Measurements from ENCODE around the gene JAZF1.

Gene JAZF1

DNA sequence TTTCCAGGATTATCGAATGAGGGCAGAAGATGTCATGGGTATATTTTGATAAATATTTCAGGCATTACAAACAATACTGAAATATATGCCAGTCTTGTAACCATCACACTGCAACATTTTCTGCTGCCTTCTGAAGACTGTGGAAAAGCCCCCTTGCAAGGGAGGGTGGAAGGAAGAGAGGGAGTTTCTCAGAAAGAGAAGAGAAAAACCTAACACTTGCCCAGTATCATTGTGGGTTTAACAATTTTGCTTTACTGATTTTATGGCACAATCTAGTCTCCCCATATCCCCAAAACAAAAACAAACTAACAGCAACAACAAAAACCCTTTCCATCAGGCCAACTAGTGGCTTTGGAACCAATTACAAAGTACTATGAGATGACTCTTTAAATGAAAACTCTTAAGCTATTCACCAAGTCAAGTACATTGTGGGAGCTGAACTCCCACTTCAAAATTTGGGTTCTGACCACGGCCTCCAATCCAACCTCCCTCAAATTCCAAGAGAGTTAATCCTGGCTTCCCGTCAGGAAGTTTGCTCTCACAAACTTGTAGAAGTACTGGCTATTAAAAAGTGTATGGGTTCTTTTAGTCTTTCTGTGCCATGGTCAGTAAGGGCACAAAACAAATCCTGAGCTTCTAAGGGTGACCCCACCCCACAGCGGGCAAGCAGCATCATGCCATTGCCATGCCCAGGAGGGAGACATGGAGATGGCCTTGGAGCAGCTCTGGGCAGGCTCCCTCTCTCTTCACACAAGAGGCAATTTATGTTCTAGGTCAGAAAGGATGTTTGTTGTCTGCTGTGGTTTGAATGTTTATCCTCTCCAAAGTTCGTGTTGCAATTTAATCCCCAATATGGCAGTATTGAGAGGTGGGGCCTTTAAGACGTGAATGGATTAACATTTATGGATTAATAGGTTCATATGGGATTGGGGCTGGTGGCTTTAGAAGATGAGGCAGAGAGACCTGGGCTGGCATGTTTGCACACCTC, 96.3 kb downstream of the JAZF1 start:
- no peak for ATAC-seq (replicated peaks)
- Mint-ChIP-seq H3K27ac (peak overlapping the region; percentile 38), H3K4me3 (no peak overlapping the region), H3K36me3 (peaks cover 5 to 10% of the 10 kb centered on the region in 2 donors), H3K4me1 (peaks cover 36 to 67% of the 10 kb centered on the region in 2 donors), H3K9me3 (no peaks in the 10 kb centered on the region), H3K27me3 (no peaks in the 10 kb centered on the region)
- no peak for DNase-seq

DNA sequence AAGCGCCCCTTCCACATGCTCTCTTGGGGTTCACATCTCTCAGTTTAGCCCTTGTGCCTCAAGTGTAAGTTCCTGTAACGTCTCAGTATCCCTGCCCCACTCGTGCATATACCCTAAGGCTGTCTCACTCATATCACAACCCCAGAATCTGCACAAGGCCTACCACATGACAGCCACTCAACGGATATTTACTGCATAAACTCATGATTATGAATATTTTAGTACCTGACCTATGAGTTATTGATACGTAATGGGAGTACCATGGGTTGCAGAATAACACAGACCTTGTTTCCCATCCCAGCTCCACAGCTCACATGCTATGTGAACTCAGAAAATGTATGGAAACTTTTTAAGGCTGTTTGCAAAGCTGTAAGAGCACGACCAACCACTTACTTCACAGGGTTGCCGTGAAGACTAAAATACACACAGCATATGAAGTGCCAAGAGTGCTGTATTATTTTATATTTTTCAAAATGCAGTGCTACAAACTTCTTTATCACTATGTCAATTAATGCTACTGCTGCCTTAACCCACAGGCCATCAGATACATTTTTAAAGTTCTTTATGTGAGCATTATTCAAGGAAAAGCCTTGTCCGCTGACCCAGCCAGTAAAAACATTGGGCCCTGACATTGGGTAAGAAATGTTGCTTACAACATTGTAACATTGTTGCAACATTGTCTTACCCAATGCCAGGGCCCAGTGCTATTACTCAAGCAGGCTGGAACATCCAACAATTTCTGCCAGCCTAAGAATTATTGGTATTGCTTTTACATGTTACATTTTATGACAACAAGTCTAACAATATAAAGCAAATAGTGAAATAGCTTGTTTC, 97.2 kb downstream of the JAZF1 start:
- Mint-ChIP-seq H3K4me1 (peaks cover 28 to 61% of the 10 kb centered on the region in 2 donors), H3K4me3 (no peak overlapping the region), H3K27me3 (no peaks in the 10 kb centered on the region), H3K27ac (peak overlapping the region; percentile 38), H3K36me3 (peaks cover 3% of the 10 kb centered on the region in 2 donors), H3K9me3 (no peaks in the 10 kb centered on the region)
- ATAC-seq (replicated peaks) (no peak), DNase-seq (no peak)

DNA sequence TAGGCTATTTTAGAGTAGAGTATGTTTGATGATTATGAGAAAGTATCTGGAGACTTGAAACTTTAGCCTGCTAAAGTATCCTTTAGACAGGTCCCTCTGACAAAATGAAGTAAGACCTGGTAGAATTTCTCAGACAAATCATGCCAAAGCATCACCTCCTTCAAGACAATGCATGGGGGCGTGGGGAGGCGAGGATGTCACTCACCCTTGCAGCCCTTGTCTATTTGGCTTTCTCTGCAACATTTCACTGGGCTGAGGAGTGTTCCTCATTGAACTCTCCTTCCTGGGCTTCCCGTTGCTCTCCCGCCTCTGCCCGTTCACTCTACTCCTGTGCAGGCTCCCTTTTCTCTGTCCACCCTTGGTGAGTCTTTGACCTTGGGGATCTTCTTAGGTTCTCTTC, 98.5 kb downstream of the JAZF1 start:
- Mint-ChIP-seq H3K9me3 (no peaks in the 10 kb centered on the region), H3K36me3 (peaks cover 3% of the 10 kb centered on the region in 2 donors)

DNA sequence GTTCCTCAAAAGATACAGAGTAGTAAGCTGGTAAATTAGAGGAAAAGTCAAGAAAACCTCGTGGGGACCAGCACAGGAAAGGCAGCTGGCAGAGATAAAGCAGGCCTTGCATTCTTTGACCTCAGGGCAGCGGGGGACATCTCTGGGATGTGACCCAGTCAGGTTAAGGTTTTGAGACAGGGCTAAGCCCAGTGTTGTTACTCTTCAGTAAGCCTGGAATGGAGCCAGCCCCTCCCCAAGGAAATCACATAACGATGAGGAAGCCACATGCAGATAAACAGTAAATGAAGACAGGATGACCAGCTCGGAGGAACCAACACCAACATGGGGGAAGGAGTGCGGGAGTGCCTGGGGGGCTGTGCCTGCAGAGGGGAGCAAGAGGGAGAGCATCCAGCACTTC, 99.6 kb downstream of the JAZF1 start:
- H3K4me3 Mint-ChIP-seq, result no peak overlapping the region
- no peaks in the 10 kb centered on the region for H3K27me3 Mint-ChIP-seq
- peak overlapping the region; percentile 72 for H3K27ac Mint-ChIP-seq
- no peak for ATAC-seq (replicated peaks)
- no peak for DNase-seq
- H3K9me3 Mint-ChIP-seq, result no peaks in the 10 kb centered on the region
- peaks cover 3% of the 10 kb centered on the region in 2 donors for H3K36me3 Mint-ChIP-seq
- H3K4me1 Mint-ChIP-seq, result peaks cover 27 to 55% of the 10 kb centered on the region in 2 donors

More for the DNA sequence above, 98.5 kb downstream of the JAZF1 start:
- H3K4me1 Mint-ChIP-seq, result peaks cover 30 to 63% of the 10 kb centered on the region in 2 donors
- no peak for ATAC-seq (replicated peaks)
- no peak overlapping the region for H3K27ac Mint-ChIP-seq
- H3K27me3 Mint-ChIP-seq, result no peaks in the 10 kb centered on the region
- H3K4me3 Mint-ChIP-seq, result no peak overlapping the region
- no peak for DNase-seq

DNA sequence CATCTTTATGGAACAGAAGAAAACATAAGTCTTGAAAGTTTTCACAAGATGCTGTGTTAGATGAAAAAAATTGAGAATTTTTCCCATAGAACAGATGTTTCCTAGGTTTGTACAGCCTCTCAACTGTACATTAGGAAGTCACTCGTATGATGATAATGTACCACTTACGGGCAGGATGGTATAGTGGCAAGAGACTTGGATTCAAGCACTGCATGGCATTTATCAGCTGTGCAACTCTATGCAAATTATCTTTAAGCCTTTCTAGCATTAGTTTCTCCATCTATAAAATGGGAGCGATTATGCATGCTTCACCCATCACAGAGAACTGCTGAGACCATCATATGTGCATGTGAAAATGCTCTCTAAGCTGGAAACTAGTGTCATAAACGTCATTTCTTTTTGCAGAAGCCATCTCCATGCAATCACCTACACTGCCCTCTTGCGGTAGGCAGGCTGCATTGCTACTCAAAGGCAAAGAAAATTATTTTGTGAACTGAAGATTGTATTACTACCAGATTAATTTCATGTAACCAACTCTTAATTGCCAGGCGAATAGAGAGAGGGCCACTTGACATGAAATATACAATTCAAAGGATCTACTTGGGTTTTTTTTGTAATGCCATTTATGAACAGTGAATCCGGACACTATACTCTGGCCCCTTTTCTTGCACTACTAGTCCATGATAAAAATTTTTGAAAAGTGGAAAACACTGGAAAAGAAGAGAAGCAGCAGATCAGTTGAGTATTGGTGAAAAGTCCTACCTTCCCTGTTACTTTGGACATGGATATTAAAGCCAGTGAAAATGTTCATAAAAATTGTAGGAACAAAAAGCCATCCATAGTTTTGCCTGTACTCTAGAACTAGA, 102.3 kb downstream of the JAZF1 start:
- H3K4me3 Mint-ChIP-seq, result no peak overlapping the region
- DNase-seq, result peak; percentile 24
- peaks cover 27 to 48% of the 10 kb centered on the region in 2 donors for H3K4me1 Mint-ChIP-seq
- H3K27me3 Mint-ChIP-seq, result no peaks in the 10 kb centered on the region
- no peaks in the 10 kb centered on the region for H3K9me3 Mint-ChIP-seq
- H3K27ac Mint-ChIP-seq, result no peak overlapping the region
- peaks cover 3% of the 10 kb centered on the region in 2 donors for H3K36me3 Mint-ChIP-seq
- ATAC-seq (replicated peaks), result peak; percentile 68 to 74

DNA sequence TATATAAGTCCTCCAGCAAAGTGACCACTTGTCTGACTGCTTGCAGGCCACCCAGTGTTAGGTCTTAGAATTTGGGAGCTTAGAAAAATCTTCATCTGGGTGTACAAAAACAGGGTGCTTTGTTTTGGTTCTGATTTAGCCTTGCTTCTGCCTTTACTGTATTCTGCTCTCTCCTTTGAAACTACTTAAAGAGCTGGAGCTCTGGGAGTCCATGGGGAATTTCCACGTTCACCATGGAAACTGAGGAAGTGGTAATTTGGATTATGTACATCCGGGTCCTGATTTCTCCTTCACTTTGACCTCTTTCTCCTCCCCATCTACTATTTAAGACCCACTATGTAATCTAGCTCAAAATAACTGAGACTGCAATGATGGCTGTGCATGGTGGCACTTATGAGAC, 103.0 kb downstream of the JAZF1 start:
- DNase-seq (no peak), ATAC-seq (replicated peaks) (no peak)
- Mint-ChIP-seq H3K4me3 (no peak overlapping the region), H3K36me3 (peaks cover 2 to 3% of the 10 kb centered on the region in 2 donors), H3K27ac (no peak overlapping the region), H3K9me3 (no peaks in the 10 kb centered on the region), H3K4me1 (peaks cover 25 to 47% of the 10 kb centered on the region in 2 donors), H3K27me3 (no peaks in the 10 kb centered on the region)

DNA sequence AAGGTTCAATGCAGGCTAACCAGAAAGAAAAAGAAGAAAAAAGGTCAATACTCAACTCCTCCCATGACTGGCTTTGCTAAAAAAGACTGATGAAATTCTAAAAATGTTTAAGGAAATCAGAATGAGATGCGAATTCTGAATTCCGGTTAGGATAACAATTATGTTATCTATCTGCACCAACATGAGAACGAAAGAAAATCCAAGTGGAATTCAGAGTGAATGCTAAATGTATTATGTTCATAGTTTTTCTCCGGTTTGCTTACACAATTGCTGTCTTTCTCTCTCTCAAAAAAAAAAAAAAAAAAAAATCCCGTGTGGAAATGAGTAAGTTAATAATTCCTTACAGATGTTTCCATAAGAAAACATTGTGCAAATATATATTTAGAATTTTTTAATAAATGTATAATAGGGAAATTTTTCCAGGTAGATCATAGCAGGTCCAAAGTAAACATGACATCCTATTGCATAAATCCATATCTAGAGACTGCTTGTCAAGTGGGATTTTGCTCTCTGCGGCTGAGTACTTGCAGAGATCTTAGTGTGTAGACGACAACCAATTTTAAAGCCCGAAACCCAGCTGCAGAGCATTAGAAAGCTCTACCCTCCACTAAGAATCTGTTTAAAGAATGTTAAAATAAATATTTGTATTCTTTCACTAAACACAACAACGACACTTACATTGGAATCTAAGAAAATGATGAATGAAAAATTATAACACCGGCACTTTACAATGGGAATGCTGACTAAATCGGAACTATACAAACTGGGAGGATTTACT, 104.0 kb downstream of the JAZF1 start:
- Mint-ChIP-seq H3K9me3 (no peaks in the 10 kb centered on the region), H3K4me1 (peaks cover 20 to 38% of the 10 kb centered on the region in 2 donors), H3K4me3 (no peak overlapping the region), H3K36me3 (peaks cover 0 to 2% of the 10 kb centered on the region in 2 donors), H3K27ac (no peak overlapping the region), H3K27me3 (no peaks in the 10 kb centered on the region)
- ATAC-seq (replicated peaks), result no peak
- DNase-seq, result no peak

DNA sequence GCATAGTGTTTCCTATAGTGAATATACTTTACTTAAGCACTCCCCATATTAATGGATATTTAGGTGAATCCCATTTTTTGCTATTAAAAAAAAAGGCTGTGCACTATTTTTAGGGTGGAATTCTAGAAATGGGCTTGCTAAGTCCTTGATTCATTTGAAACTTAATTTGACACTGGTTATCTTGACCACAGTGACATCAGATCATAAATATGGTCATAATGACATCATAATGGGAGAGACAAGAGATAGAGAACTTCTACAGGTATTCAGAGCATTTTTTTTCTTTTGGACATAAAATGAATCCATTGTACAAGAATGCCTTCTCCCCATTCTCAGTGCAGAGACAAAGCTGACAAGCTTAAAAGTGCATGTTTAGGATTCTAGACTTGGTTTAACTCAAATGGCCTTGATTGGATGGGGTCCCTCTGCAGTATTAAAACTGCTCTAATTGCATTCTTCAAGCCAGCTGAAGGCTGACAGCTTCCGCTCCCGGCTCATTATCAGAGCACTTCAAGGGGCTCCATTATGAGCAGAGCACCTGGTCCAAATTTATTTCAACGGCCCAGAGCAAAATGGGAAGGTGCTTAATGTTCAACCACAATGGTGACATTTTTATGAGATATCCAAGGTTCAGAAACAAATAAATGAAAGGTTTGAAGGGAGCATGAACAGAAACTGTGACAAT, 104.8 kb downstream of the JAZF1 start:
- DNase-seq (no peak), ATAC-seq (replicated peaks) (no peak)
- Mint-ChIP-seq H3K36me3 (peaks cover 0 to 5% of the 10 kb centered on the region in 2 donors), H3K9me3 (no peaks in the 10 kb centered on the region), H3K27ac (no peak overlapping the region), H3K4me3 (no peak overlapping the region), H3K4me1 (peaks cover 19 to 34% of the 10 kb centered on the region in 2 donors), H3K27me3 (no peaks in the 10 kb centered on the region)

DNA sequence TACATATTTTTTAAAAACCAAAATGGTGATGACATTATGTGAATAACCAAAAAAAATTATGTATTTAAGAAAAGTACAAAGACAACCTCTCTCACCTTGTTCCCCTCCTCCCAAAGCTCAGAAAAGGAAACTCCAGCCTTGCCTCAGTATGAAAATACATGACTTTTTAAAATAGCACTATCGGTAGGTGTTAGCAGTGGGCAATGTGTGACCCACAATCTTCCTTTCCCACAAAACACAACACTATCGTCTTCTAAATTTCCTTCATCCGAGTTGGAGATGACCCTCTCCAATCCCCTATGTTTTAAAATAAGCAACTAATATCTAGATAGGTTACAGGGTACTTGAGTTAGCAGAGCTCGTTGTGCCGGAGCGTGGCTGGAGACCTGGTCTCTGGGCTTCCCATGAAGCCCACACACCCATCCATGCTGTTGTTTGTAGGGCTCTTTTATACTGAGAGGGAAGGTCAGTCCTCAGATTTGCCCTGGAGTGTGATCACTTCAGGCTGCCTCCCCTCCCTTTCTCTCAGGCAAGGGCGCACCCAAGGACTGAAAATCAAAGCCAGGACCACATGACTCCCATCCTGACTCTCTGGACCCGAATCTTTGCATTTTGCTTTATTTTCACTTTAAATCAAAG, 107.6 kb downstream of the JAZF1 start:
- H3K27me3 Mint-ChIP-seq, result no peaks in the 10 kb centered on the region
- H3K9me3 Mint-ChIP-seq, result no peaks in the 10 kb centered on the region
- peaks cover 5 to 11% of the 10 kb centered on the region in 2 donors for H3K36me3 Mint-ChIP-seq
- no peak overlapping the region for H3K4me3 Mint-ChIP-seq
- ATAC-seq (replicated peaks) (no peak), DNase-seq (no peak)
- no peak overlapping the region for H3K27ac Mint-ChIP-seq
- peaks cover 32 to 45% of the 10 kb centered on the region in 2 donors for H3K4me1 Mint-ChIP-seq

DNA sequence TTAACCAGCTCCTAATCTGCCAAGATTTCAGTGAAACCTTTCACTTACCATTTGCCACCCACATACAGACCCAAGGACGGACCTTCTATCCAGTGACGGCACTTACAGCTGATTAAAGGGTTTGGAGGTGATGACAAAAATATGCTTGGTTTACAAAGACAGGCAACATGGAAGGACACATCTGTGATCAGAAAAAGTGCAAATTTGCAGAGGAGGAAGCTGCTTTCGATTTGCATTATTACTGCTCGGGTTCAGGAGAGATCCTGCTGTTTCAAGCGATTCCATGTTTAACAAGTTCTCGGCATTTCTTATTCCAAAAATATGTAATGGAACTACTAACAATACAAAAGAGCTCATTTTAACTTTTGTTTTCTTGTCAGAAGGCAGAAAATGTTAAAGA, 109.0 kb downstream of the JAZF1 start:
- H3K9me3 Mint-ChIP-seq, result no peaks in the 10 kb centered on the region
- DNase-seq, result no peak
- H3K4me1 Mint-ChIP-seq, result peaks cover 30 to 51% of the 10 kb centered on the region in 2 donors
- H3K36me3 Mint-ChIP-seq, result peaks cover 5 to 11% of the 10 kb centered on the region in 2 donors
- no peak overlapping the region for H3K27ac Mint-ChIP-seq
- no peak for ATAC-seq (replicated peaks)
- no peak overlapping the region for H3K4me3 Mint-ChIP-seq
- H3K27me3 Mint-ChIP-seq, result no peaks in the 10 kb centered on the region

DNA sequence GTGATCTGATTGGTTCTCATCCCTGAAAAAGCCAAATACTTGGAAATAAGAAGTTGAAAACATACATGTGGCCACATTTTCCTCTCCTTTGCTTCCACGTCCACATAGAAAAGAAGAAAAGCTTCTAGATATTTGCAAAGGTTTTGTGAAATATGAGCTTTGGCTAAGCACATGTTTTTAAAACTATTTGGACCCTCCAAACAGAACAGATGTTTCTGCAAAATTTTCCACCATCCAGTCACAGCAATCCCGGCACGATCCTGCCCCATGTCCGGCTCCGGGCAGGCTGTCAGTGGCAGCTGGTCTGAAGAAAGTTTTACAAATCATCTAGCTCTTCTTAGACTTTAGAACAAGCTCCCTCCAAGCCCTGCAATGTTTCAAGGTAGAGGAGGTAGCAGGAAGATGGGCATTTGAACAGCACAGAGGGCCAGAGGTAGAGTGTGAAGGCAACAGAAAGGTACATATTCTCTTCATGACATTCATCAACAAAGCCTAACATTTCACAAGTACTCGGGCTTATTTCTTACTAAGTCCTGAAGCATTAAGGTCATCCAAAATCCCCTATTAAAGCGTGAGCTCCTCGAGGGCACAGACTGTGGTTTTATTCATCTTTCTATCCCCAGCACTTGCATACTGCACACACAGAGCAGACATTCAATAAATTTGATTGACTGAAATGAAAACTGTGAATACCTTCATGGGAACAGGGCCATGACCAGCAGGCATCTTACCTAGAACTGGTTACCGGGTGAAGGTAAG, 110.1 kb downstream of the JAZF1 start:
- Mint-ChIP-seq H3K9me3 (no peaks in the 10 kb centered on the region), H3K27ac (no peak overlapping the region), H3K36me3 (peaks cover 5 to 11% of the 10 kb centered on the region in 2 donors), H3K4me1 (peaks cover 30 to 51% of the 10 kb centered on the region in 2 donors), H3K4me3 (no peak overlapping the region), H3K27me3 (no peaks in the 10 kb centered on the region)
- no peak for DNase-seq
- no peak for ATAC-seq (replicated peaks)

DNA sequence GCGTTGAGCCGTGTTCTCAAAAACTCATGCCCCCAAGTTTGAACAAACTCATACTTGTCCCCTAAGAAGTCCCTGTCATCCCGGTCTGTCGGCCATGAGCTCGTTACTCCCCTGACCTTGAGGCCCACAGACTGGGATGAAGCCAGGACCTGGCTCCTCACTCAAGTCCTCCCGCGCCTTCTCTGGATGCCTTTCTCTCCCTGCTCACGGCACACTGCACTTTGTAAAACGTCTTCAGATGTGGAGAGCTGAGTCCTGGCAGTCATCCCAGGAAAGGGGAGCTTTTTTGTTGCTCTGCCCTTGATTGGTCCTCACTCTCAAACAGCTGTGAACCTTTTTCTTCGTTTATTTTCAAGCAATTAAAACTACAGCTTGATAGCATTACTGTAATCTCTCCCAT, 110.8 kb downstream of the JAZF1 start:
- H3K9me3 Mint-ChIP-seq, result no peaks in the 10 kb centered on the region
- DNase-seq, result no peak
- no peak overlapping the region for H3K4me3 Mint-ChIP-seq
- no peaks in the 10 kb centered on the region for H3K27me3 Mint-ChIP-seq
- H3K36me3 Mint-ChIP-seq, result peaks cover 5 to 16% of the 10 kb centered on the region in 2 donors
- H3K27ac Mint-ChIP-seq, result peak overlapping the region; percentile 59
- H3K4me1 Mint-ChIP-seq, result peaks cover 33 to 57% of the 10 kb centered on the region in 2 donors
- no peak for ATAC-seq (replicated peaks)

Data from stimulated activated naive B cell treated with anti-CD40 and anti-IgM and Interleukin-4, amounts not matched to agents 10 μg/mL and 1 μg/mL and 100 μg/mL, for 72 hours (primary cell).